Suprapubic skin (tissue), 4 donors: ENCODE measurements around the gene MYMK.

Source experiments
- POLR2A ChIP-seq, 2 donors: fragments of 450-650 bp; IDR thresholded peaks; one replicate each; pipeline ENCODE4 v1.6.1; 2017; ENCODE audit warnings: antibody characterized with exemption in 2 of 2, mild to moderate bottlenecking in 2 of 2, moderate library complexity in 2 of 2
- POLR2AphosphoS5 ChIP-seq, 3 donors: sonication (generic); formaldehyde crosslinking; IDR thresholded peaks; one replicate each; pipeline ENCODE4 v1.6.1; 2017; ENCODE audit warnings: antibody characterized with exemption in 3 of 3
- TF ChIP-seq, protein P1 (sequence below), 2 donors: fragments of 200-600 bp in 1 of 2; fragments of 450-650 bp in 1 of 2; sonication (generic) in 1 of 2; IDR thresholded peaks; one replicate each; pipeline ENCODE4 v1.5.1; 2016 to 2019; ENCODE audit warnings: antibody characterized with exemption in 2 of 2, mild to moderate bottlenecking in 1 of 2, moderate library complexity in 1 of 2

GRCh38 chr9:133520121-133520835 lies 4.5 kb downstream of the MYMK start:
- TF ChIP-seq POLR2A (IDR thresholded peaks at IDR 0.05) (no peak), POLR2AphosphoS5 (IDR thresholded peaks at IDR 0.05) (no peak)
- TF ChIP-seq, protein P1, sequence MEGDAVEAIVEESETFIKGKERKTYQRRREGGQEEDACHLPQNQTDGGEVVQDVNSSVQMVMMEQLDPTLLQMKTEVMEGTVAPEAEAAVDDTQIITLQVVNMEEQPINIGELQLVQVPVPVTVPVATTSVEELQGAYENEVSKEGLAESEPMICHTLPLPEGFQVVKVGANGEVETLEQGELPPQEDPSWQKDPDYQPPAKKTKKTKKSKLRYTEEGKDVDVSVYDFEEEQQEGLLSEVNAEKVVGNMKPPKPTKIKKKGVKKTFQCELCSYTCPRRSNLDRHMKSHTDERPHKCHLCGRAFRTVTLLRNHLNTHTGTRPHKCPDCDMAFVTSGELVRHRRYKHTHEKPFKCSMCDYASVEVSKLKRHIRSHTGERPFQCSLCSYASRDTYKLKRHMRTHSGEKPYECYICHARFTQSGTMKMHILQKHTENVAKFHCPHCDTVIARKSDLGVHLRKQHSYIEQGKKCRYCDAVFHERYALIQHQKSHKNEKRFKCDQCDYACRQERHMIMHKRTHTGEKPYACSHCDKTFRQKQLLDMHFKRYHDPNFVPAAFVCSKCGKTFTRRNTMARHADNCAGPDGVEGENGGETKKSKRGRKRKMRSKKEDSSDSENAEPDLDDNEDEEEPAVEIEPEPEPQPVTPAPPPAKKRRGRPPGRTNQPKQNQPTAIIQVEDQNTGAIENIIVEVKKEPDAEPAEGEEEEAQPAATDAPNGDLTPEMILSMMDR (IDR thresholded peaks at IDR 0.05) = no peak
